OCI-LY1 (cell line): ENCODE data around the gene PDHX.

Experiments
- EZH2 ChIP-seq: fragments of 200-600 bp; sonication (generic), shearing (Covaris generic); IDR thresholded peaks from 2 replicates; pipeline ENCODE4 v1.8.0; 2017; ENCODE audit warnings: borderline replicate concordance, mixed run types, mild to moderate bottlenecking, antibody characterized with exemption, low read length, moderate library complexity, mixed read lengths
- TF ChIP-seq, protein P1 (sequence below): fragments of 200-600 bp; sonication (generic), shearing (Covaris generic); IDR thresholded peaks from 2 replicates; pipeline ENCODE4 v1.5.1; 2017; ENCODE audit warnings: mild to moderate bottlenecking, antibody characterized with exemption, low read length, moderate library complexity, mixed read lengths

DNA sequence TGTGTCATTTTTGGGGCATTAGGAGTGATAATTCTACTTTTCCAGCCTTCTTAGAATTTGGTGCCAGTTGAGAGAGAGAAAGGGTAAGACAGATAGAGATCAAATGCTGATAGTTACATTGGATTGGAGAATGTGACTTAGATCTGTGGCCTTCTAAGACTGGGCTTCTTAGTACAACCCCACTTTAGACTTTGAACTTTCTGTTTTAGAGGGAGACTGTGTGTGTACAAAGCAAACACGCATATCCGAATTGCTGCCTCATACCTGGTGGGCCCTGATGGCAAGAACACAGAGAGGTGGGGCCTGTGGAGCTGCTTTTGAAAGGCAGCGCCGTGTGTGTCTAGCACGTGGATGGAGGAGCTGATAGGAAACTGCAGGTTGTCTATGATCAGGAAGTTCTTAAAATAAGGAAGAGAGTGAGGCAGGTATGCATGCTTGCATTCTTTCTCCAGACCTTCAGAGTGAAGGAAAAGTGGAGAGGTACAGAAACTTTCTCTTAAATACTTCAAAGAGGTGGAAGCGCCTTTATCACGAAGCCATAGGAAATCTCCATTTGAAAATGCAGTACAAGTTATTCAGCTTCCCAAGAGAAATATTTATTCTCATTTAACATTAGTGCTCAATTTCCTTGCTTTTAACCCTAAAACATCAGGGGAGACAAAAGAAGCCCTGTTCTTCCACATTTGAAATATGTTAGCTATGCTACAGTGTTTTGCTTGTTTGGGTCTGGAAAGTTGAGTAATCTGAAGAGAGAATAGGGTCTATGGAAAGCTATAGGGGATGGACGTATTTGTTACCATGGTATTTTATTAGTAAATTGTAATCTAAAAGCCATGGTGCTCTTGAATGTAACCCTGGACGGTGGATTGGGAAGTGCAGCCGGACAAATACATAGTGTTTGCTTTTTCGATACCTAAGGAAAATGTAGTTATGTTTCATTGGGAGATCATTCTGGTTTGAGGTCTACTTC lies 13.7 kb downstream of the PDHX start:
- no peak for TF ChIP-seq EZH2
- TF ChIP-seq, protein P1, sequence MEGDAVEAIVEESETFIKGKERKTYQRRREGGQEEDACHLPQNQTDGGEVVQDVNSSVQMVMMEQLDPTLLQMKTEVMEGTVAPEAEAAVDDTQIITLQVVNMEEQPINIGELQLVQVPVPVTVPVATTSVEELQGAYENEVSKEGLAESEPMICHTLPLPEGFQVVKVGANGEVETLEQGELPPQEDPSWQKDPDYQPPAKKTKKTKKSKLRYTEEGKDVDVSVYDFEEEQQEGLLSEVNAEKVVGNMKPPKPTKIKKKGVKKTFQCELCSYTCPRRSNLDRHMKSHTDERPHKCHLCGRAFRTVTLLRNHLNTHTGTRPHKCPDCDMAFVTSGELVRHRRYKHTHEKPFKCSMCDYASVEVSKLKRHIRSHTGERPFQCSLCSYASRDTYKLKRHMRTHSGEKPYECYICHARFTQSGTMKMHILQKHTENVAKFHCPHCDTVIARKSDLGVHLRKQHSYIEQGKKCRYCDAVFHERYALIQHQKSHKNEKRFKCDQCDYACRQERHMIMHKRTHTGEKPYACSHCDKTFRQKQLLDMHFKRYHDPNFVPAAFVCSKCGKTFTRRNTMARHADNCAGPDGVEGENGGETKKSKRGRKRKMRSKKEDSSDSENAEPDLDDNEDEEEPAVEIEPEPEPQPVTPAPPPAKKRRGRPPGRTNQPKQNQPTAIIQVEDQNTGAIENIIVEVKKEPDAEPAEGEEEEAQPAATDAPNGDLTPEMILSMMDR = no peak
